Mesenchymal stem cell (in vitro differentiated cells and primary cell): ENCODE results near the gene TAF4.

Experiments
- DNase-seq: peaks from one replicate; pipeline ENCODE4 v3.0.0-alpha.2; 2013
- H2AFZ ChIP-seq: one replicate; pipeline ENCODE4 v1.6.1; 2013; ENCODE audit warnings: low read depth, mild to moderate bottlenecking, control low read depth, inconsistent platforms, low read length, moderate library complexity
- H2AK5ac ChIP-seq: 2 replicates; pipeline ENCODE4 v1.6.1; 2013; ENCODE audit warnings: low read length, moderate library complexity, mild to moderate bottlenecking, inconsistent platforms; ENCODE audit not compliant: severe bottlenecking
- H2BK120ac ChIP-seq: one replicate; pipeline ENCODE4 v1.6.1; 2013; ENCODE audit warnings: low read depth, mild to moderate bottlenecking, inconsistent platforms, low read length, moderate library complexity
- H2BK12ac ChIP-seq, 2 experiments: one replicate each; pipeline ENCODE4 v1.6.1; 2013; ENCODE audit warnings: inconsistent platforms in 2 of 2, low read length in 2 of 2, mild to moderate bottlenecking in 2 of 2, moderate library complexity in 2 of 2, control low read depth in 1 of 2
- H2BK15ac ChIP-seq: one replicate; pipeline ENCODE4 v1.6.1; 2013; ENCODE audit warnings: mild to moderate bottlenecking, low read depth, inconsistent platforms; ENCODE audit not compliant: poor library complexity, severe bottlenecking
- H2BK5ac ChIP-seq: 2 replicates; pipeline ENCODE4 v1.6.1; 2013; ENCODE audit warnings: low read depth, mild to moderate bottlenecking, low read length, control low read depth, inconsistent platforms; ENCODE audit not compliant: poor library complexity, severe bottlenecking
- H3K14ac ChIP-seq, 2 experiments: one replicate each; pipeline ENCODE4 v1.6.1; 2013; ENCODE audit warnings: inconsistent platforms in 2 of 2, low read length in 2 of 2, control low read depth in 1 of 2, mild to moderate bottlenecking in 1 of 2, moderate library complexity in 1 of 2
- H3K18ac ChIP-seq, 2 experiments: one replicate each; pipeline ENCODE4 v1.6.1; 2013; ENCODE audit warnings: inconsistent platforms in 2 of 2, low read length in 2 of 2, control low read depth in 1 of 2, low read depth in 1 of 2, mild to moderate bottlenecking in 1 of 2
- H3K23ac ChIP-seq, 2 experiments: one replicate each; pipeline ENCODE4 v1.6.1; 2013; ENCODE audit warnings: inconsistent platforms in 2 of 2, low read length in 2 of 2, mild to moderate bottlenecking in 2 of 2, moderate library complexity in 2 of 2, control low read depth in 1 of 2
- H3K27ac ChIP-seq: 2 replicates; pipeline ENCODE4 v1.5.1; 2013; ENCODE audit warnings: mild to moderate bottlenecking, moderate library complexity, low read length, control low read depth, inconsistent platforms; ENCODE audit not compliant: poor library complexity, severe bottlenecking
- H3K27me3 ChIP-seq, 2 experiments: 2 replicates each; pipeline versions ENCODE4 v1.6.1 to v1.7.0; 2013; ENCODE audit warnings: low read length in 2 of 2, mild to moderate bottlenecking in 2 of 2, moderate library complexity in 2 of 2, control low read depth in 1 of 2, inconsistent platforms in 1 of 2; ENCODE audit not compliant: control insufficient read depth in 1 of 2, insufficient read depth in 1 of 2
- H3K36me3 ChIP-seq, 2 experiments: 2 replicates each; pipeline versions ENCODE4 v1.6.1 to v1.7.0; 2013; ENCODE audit warnings: low read length in 2 of 2, control low read depth in 1 of 2, inconsistent platforms in 1 of 2, low read depth in 1 of 2, mild to moderate bottlenecking in 1 of 2; ENCODE audit not compliant: insufficient read depth in 2 of 2, control insufficient read depth in 1 of 2
- H3K4ac ChIP-seq, 2 experiments: one replicate each; pipeline ENCODE4 v1.6.1; 2013; ENCODE audit warnings: inconsistent platforms in 2 of 2, low read length in 2 of 2, mild to moderate bottlenecking in 2 of 2, moderate library complexity in 2 of 2, control low read depth in 1 of 2, low read depth in 1 of 2
- H3K4me1 ChIP-seq: 2 replicates; pipeline ENCODE4 v1.6.1; 2013; ENCODE audit warnings: low read depth, low read length, control low read depth; ENCODE audit not compliant: control insufficient read depth, insufficient read depth
- H3K4me2 ChIP-seq: 2 replicates; pipeline ENCODE4 v1.6.1; 2013; ENCODE audit warnings: low read length, mild to moderate bottlenecking, inconsistent platforms; ENCODE audit not compliant: poor library complexity, severe bottlenecking
- H3K4me3 ChIP-seq, 2 experiments: 2 replicates each; pipeline versions ENCODE4 v1.5.1 to v1.7.0; 2013; ENCODE audit warnings: low read length in 2 of 2, mild to moderate bottlenecking in 2 of 2, control low read depth in 1 of 2, low read depth in 1 of 2; ENCODE audit not compliant: insufficient read depth in 1 of 2
- H3K79me1 ChIP-seq: replicated peaks from 2 replicates; pipeline ENCODE4 v1.6.1; 2013; ENCODE audit warnings: mild to moderate bottlenecking, control low read depth, low read length, inconsistent platforms; ENCODE audit not compliant: poor library complexity, severe bottlenecking
- H3K9ac ChIP-seq: 2 replicates; pipeline ENCODE4 v1.7.0; 2013; ENCODE audit warnings: mild to moderate bottlenecking, low read length, moderate library complexity
- H3K9me3 ChIP-seq: 2 replicates; pipeline ENCODE4 v1.7.0; 2013; ENCODE audit warnings: mild to moderate bottlenecking, low read length; ENCODE audit not compliant: control insufficient read depth
- H4K8ac ChIP-seq: one replicate; pipeline ENCODE4 v1.6.1; 2013; ENCODE audit warnings: inconsistent platforms, mild to moderate bottlenecking, low read length, moderate library complexity
- H4K91ac ChIP-seq: one replicate; pipeline ENCODE4 v1.6.1; 2013; ENCODE audit warnings: mild to moderate bottlenecking, low read length, inconsistent platforms
- WGBS: methylation state at CpG from one replicate; pipeline ENCODE4 v1.1.7; 2013; ENCODE audit warnings: mixed read lengths; 5-methylcytosine and 5-hydroxymethylcytosine counted together

TAF4 gene

GRCh38 chr20:61933951-61934715, 131.5 kb downstream of the TAF4 start:
- Histone ChIP-seq H2BK5ac (no peak overlapping the region), H3K79me1 (no peaks in the 10 kb centered on the region), H3K4me3 (no peak overlapping the region), H4K8ac (no peak overlapping the region), H2BK15ac (no peak overlapping the region), H3K18ac (no peak overlapping the region), H4K91ac (no peak overlapping the region), H3K23ac (no peak overlapping the region), H2AK5ac (no peak overlapping the region), H2BK12ac (no peak overlapping the region), H3K27me3 (peaks cover 6 to 8% of the 10 kb centered on the region in 2 experiments), H3K9ac (no peak overlapping the region), H3K27ac (no peak overlapping the region), H3K4me2 (no peak overlapping the region), H2BK120ac (no peak overlapping the region), H3K4me1 (peaks cover 6% of the 10 kb centered on the region), H3K36me3 (peaks cover 0 to 3% of the 10 kb centered on the region in 2 experiments), H3K4ac (no peak overlapping the region), H3K14ac (no peak overlapping the region), H3K9me3 (no peaks in the 10 kb centered on the region), H2AFZ (no peak overlapping the region)
- DNase-seq = no peak
- 77% methylated on average over 32 of the region's 36 CpGs for WGBS

- H3K27me3 ChIP-seq = peaks cover 2 to 8% of the 10 kb centered on the region in 2 experiments
- H3K23ac ChIP-seq = no peak overlapping the region
- no peak overlapping the region for H3K18ac ChIP-seq
- H3K27ac ChIP-seq = no peak overlapping the region
- H4K91ac ChIP-seq = no peak overlapping the region
- H3K14ac ChIP-seq = peak overlapping the region in 1 of 2 experiments; percentile 35
- no peak overlapping the region for H3K4me2 ChIP-seq
- H2BK120ac ChIP-seq = no peak overlapping the region
- H4K8ac ChIP-seq = no peak overlapping the region
- no peak overlapping the region for H2AK5ac ChIP-seq
- peaks cover 4% of the 10 kb centered on the region for H3K4me1 ChIP-seq
- no peak for DNase-seq
- no peak overlapping the region for H2BK5ac ChIP-seq
- 82% methylated on average over 17 of the region's 17 CpGs for WGBS
- H3K36me3 ChIP-seq = peaks cover 0 to 3% of the 10 kb centered on the region in 2 experiments
- no peak overlapping the region for H2AFZ ChIP-seq
- H3K9ac ChIP-seq = no peak overlapping the region
- H3K9me3 ChIP-seq = no peaks in the 10 kb centered on the region
- H3K79me1 ChIP-seq = no peaks in the 10 kb centered on the region
- no peak overlapping the region for H3K4ac ChIP-seq
- no peak overlapping the region for H3K4me3 ChIP-seq
- no peak overlapping the region for H2BK15ac ChIP-seq
- H2BK12ac ChIP-seq = no peak overlapping the region
Measured at GRCh38 chr20:61933481-61933950, 132.2 kb downstream of the TAF4 start.

- no peak overlapping the region for H3K23ac ChIP-seq
- no peak for DNase-seq
- 93% methylated on average over 37 of the region's 38 CpGs for WGBS
- no peak overlapping the region for H2BK5ac ChIP-seq
- H3K27ac ChIP-seq = no peak overlapping the region
- peaks cover 4% of the 10 kb centered on the region for H3K4me1 ChIP-seq
- H4K91ac ChIP-seq = no peak overlapping the region
- no peak overlapping the region for H3K18ac ChIP-seq
- no peak overlapping the region for H3K4me2 ChIP-seq
- H2AFZ ChIP-seq = no peak overlapping the region
- H3K14ac ChIP-seq = peak overlapping the region in 1 of 2 experiments; percentile 0
- no peak overlapping the region for H3K9ac ChIP-seq
- no peak overlapping the region for H3K4ac ChIP-seq
- H2BK120ac ChIP-seq = no peak overlapping the region
- H3K79me1 ChIP-seq = no peaks in the 10 kb centered on the region
- no peak overlapping the region for H2BK15ac ChIP-seq
- H3K36me3 ChIP-seq = peaks cover 0 to 3% of the 10 kb centered on the region in 2 experiments
- no peaks in the 10 kb centered on the region for H3K9me3 ChIP-seq
- H4K8ac ChIP-seq = no peak overlapping the region
- H2AK5ac ChIP-seq = no peak overlapping the region
- peaks cover 0 to 5% of the 10 kb centered on the region in 2 experiments for H3K27me3 ChIP-seq
- no peak overlapping the region for H3K4me3 ChIP-seq
- H2BK12ac ChIP-seq = no peak overlapping the region
Measured at GRCh38 chr20:61932711-61933480, 132.8 kb downstream of the TAF4 start.

DNA sequence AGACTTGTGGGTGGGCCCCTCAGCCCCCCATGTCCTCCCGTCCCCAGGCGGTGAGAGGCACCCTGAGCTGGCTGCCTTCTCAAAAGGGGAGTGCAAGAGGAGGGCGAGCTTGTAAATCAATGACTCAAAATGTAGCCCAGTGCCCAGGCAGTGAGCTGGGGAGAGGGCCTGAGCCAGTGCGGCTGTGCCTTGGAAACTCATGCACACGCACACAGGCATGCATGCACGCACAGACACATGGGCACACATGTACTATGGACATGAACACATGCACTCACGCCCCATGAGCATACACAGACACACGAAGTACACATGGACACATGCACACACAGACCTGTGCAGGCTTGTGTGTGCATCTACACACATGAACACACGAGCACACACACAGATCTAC, 133.5 kb downstream of the TAF4 start:
- H2AFZ ChIP-seq = no peak overlapping the region
- H3K9me3 ChIP-seq = no peaks in the 10 kb centered on the region
- H3K14ac ChIP-seq = no peak overlapping the region
- H3K18ac ChIP-seq = no peak overlapping the region
- no peak overlapping the region for H2BK120ac ChIP-seq
- peaks cover 6% of the 10 kb centered on the region for H3K4me1 ChIP-seq
- no peak overlapping the region for H4K8ac ChIP-seq
- H4K91ac ChIP-seq = no peak overlapping the region
- H3K27me3 ChIP-seq = no peaks in the 10 kb centered on the region
- H2AK5ac ChIP-seq = no peak overlapping the region
- H3K27ac ChIP-seq = no peak overlapping the region
- H3K23ac ChIP-seq = no peak overlapping the region
- H3K36me3 ChIP-seq = peaks cover 0 to 3% of the 10 kb centered on the region in 2 experiments
- no peak overlapping the region for H2BK12ac ChIP-seq
- no peak overlapping the region for H3K4me2 ChIP-seq
- no peak overlapping the region for H3K4ac ChIP-seq
- H3K4me3 ChIP-seq = no peak overlapping the region
- 85% methylated on average over 9 of the region's 9 CpGs for WGBS
- no peak overlapping the region for H2BK5ac ChIP-seq
- H3K9ac ChIP-seq = no peak overlapping the region
- no peak for DNase-seq
- no peaks in the 10 kb centered on the region for H3K79me1 ChIP-seq
- no peak overlapping the region for H2BK15ac ChIP-seq
